IMR-90 (cell line): ENCODE data around the gene HEXD. TPM values are rescaled to one million over a fixed set of nuclear protein-coding genes. Genes with fewer than 3 reads are reported as not detected.

Experiments used
- ATAC-seq: fragments of 200-7000 bp; cut with Tn5 transposase; 2 replicates; pipeline ENCODE4 v1.9.1; 2020; ENCODE audit warnings: low read depth, mild to moderate bottlenecking, moderate library complexity
- BruUV-seq: library from RNA; stranded (reverse); fragments of 400-500 nt; replicated peaks from 2 replicates; lab custom pipeline; 2021; lab: Mats Ljungman, UMichigan
- CTCF ChIA-PET: fragments of 300-600 bp; formaldehyde crosslinking; extraction: SDS; loops from one replicate; lab custom pipeline; 2021; ENCODE audit warnings: antibody characterized with exemption; lab: Yijun Ruan, JAX
- POLR2A ChIA-PET: fragments of 300-600 bp; sonication (Branson Sonifier 250); formaldehyde crosslinking; loops from one replicate; lab custom pipeline; 2022; ENCODE audit warnings: antibody characterized with exemption; ENCODE audit not compliant: unreplicated experiment; lab: Charles Lee
- DNase-seq: peaks from one replicate; pipeline ENCODE4 v3.0.0; 2013
- H2AFZ ChIP-seq: replicated peaks from 2 replicates; pipeline ENCODE3; 2013; ENCODE audit warnings: low read length, mild to moderate bottlenecking; ENCODE audit not compliant: poor library complexity
- H2AK5ac ChIP-seq: 2 replicates; pipeline ENCODE4 v1.6.1; 2013; ENCODE audit warnings: low read depth, low read length, inconsistent platforms
- H2AK9ac ChIP-seq: replicated peaks from 2 replicates; pipeline ENCODE3; 2013; ENCODE audit warnings: mild to moderate bottlenecking, low read depth, low read length, moderate library complexity; ENCODE audit not compliant: poor library complexity
- H2BK120ac ChIP-seq: 2 replicates; pipeline ENCODE4 v1.6.1; 2013; ENCODE audit warnings: low read depth, low read length, inconsistent platforms
- H2BK15ac ChIP-seq: 3 replicates; pipeline ENCODE4 v1.6.1; 2013; ENCODE audit warnings: low read depth, low read length, inconsistent platforms
- H2BK20ac ChIP-seq: 2 replicates; pipeline ENCODE4 v1.6.1; 2013; ENCODE audit warnings: low read depth, mild to moderate bottlenecking, inconsistent platforms, low read length, moderate library complexity
- H2BK5ac ChIP-seq: 2 replicates; pipeline ENCODE4 v1.6.1; 2013; ENCODE audit warnings: mild to moderate bottlenecking, low read depth, low read length, inconsistent platforms; ENCODE audit not compliant: poor library complexity, severe bottlenecking
- H3K14ac ChIP-seq: replicated peaks from 2 replicates; pipeline ENCODE4 v1.6.1; 2013; ENCODE audit warnings: low read depth, low read length, inconsistent platforms
- H3K18ac ChIP-seq: 2 replicates; pipeline ENCODE4 v1.6.1; 2013; ENCODE audit warnings: low read depth, low read length, control low read depth
- H3K23ac ChIP-seq: 2 replicates; pipeline ENCODE4 v1.6.1; 2013; ENCODE audit warnings: low read depth, low read length, inconsistent platforms
- H3K27ac ChIP-seq: 2 replicates; pipeline ENCODE4 v1.5.1; 2013; ENCODE audit warnings: mild to moderate bottlenecking, control low read depth, low read length; ENCODE audit not compliant: insufficient read depth
- H3K27me3 ChIP-seq: 2 replicates; pipeline ENCODE4 v1.6.1; 2013; ENCODE audit warnings: low read length; ENCODE audit not compliant: control insufficient read depth, insufficient read depth
- H3K36me3 ChIP-seq: 2 replicates; pipeline ENCODE4 v1.6.1; 2013; ENCODE audit warnings: low read length, mixed read lengths; ENCODE audit not compliant: control insufficient read depth, insufficient read depth
- H3K4ac ChIP-seq: 2 replicates; pipeline ENCODE4 v1.6.1; 2013; ENCODE audit warnings: low read depth, low read length, inconsistent platforms
- H3K4me1 ChIP-seq: 2 replicates; pipeline ENCODE4 v1.6.1; 2013; ENCODE audit warnings: low read length, mixed read lengths; ENCODE audit not compliant: control insufficient read depth, insufficient read depth
- H3K4me2 ChIP-seq: 2 replicates; pipeline ENCODE4 v1.6.1; 2013; ENCODE audit warnings: low read depth, mild to moderate bottlenecking, control low read depth, low read length, moderate library complexity
- H3K4me3 ChIP-seq: 2 replicates; pipeline ENCODE4 v1.5.1; 2013; ENCODE audit warnings: low read depth, mild to moderate bottlenecking, control low read depth, low read length, moderate library complexity; ENCODE audit not compliant: insufficient read depth
- H3K56ac ChIP-seq: 2 replicates; pipeline ENCODE4 v1.6.1; 2013; ENCODE audit warnings: low read length, inconsistent platforms; ENCODE audit not compliant: insufficient read depth; ENCODE audit errors: extremely low read depth
- H3K79me1 ChIP-seq, 2 experiments: 2 replicates each; pipeline ENCODE4 v1.6.1; 2013; ENCODE audit warnings: low read length in 2 of 2, inconsistent platforms in 1 of 2, low read depth in 1 of 2
- H3K9ac ChIP-seq: 2 replicates; pipeline ENCODE4 v1.6.1; 2013; ENCODE audit warnings: low read depth, low read length, control low read depth
- H3K9me1 ChIP-seq: 2 replicates; pipeline ENCODE4 v1.6.1; 2013; ENCODE audit warnings: low read length, inconsistent platforms; ENCODE audit not compliant: insufficient read depth
- H3K9me3 ChIP-seq: 2 replicates; pipeline ENCODE4 v1.6.1; 2013; ENCODE audit warnings: low read length; ENCODE audit not compliant: control insufficient read depth, insufficient read depth
- H4K20me1 ChIP-seq: 2 replicates; pipeline ENCODE4 v1.6.1; 2013; ENCODE audit warnings: low read length, inconsistent platforms; ENCODE audit not compliant: insufficient read depth
- H4K5ac ChIP-seq: 2 replicates; pipeline ENCODE4 v1.6.1; 2013; ENCODE audit warnings: mild to moderate bottlenecking, low read depth, low read length, control low read depth
- H4K8ac ChIP-seq, 2 experiments: 2 replicates each; pipeline ENCODE4 v1.6.1; 2013; ENCODE audit warnings: low read depth in 2 of 2, low read length in 2 of 2, control low read depth in 1 of 2, inconsistent platforms in 1 of 2
- H4K91ac ChIP-seq: 2 replicates; pipeline ENCODE4 v1.6.1; 2013; ENCODE audit warnings: low read depth, low read length, inconsistent platforms; ENCODE audit not compliant: insufficient read depth
- BHLHE40 ChIP-seq: fragments of 150-350 bp; IDR thresholded peaks from 2 replicates; pipeline ENCODE4 v1.6.1; 2016; ENCODE audit warnings: mild to moderate bottlenecking, low read depth, low read length
- CEBPB ChIP-seq: IDR thresholded peaks from 2 replicates; pipeline ENCODE4 v1.6.1; 2012; ENCODE audit warnings: low read depth, low read length, improper control_type of control experiment
- CHD1 ChIP-seq: IDR thresholded peaks from 2 replicates; pipeline ENCODE4 v1.6.1; 2012; ENCODE audit warnings: low read depth, low read length, improper control_type of control experiment
- FOS ChIP-seq: fragments of 150-350 bp; IDR thresholded peaks from 2 replicates; pipeline ENCODE4 v1.6.1; 2016; ENCODE audit warnings: low read depth, low read length
- MAFK ChIP-seq: IDR thresholded peaks from 2 replicates; pipeline ENCODE4 v1.6.1; 2012; ENCODE audit warnings: low read depth, low read length, improper control_type of control experiment
- MAZ ChIP-seq: IDR thresholded peaks from 2 replicates; pipeline ENCODE4 v1.6.1; 2012; ENCODE audit warnings: low read depth, mild to moderate bottlenecking, low read length, improper control_type of control experiment, moderate library complexity, borderline replicate concordance
- MXI1 ChIP-seq: IDR thresholded peaks from 2 replicates; pipeline ENCODE4 v1.6.1; 2012; ENCODE audit warnings: low read depth, mild to moderate bottlenecking, low read length, moderate library complexity, borderline replicate concordance
- NFE2L2 ChIP-seq: fragments of 150-350 bp; IDR thresholded peaks from 2 replicates; pipeline ENCODE4 v1.6.1; 2016; ENCODE audit warnings: low read depth, mild to moderate bottlenecking, low read length
- POLR2A ChIP-seq: IDR thresholded peaks from 2 replicates; pipeline ENCODE4 v1.6.1; 2012; ENCODE audit warnings: mild to moderate bottlenecking, low read depth, low read length
- RAD21 ChIP-seq: IDR thresholded peaks from 2 replicates; pipeline ENCODE4 v1.6.1; 2012; ENCODE audit warnings: low read length, improper control_type of control experiment
- RCOR1 ChIP-seq: IDR thresholded peaks from 2 replicates; pipeline ENCODE4 v1.6.1; 2012; ENCODE audit warnings: mild to moderate bottlenecking, low read length, improper control_type of control experiment; ENCODE audit not compliant: insufficient replicate concordance
- RFX5 ChIP-seq: IDR thresholded peaks from 2 replicates; pipeline ENCODE4 v1.8.0; 2012; ENCODE audit warnings: low read depth, mild to moderate bottlenecking, low read length, moderate library complexity
- SMC3 ChIP-seq: fragments of 150-350 bp; IDR thresholded peaks from 2 replicates; pipeline ENCODE4 v1.6.1; 2016; ENCODE audit warnings: low read depth, mild to moderate bottlenecking, antibody characterized with exemption, low read length, moderate library complexity
- WGBS, 2 experiments: methylation state at CpG; one replicate each; pipeline versions ENCODE4 v1.1.5 to v1.1.7; 2013; ENCODE audit warnings: missing lambda C conversion rate in 2 of 2; ENCODE audit not compliant: insufficient read length in 1 of 2; ENCODE audit errors: extremely low coverage in 2 of 2; 5-methylcytosine and 5-hydroxymethylcytosine counted together
- dilution Hi-C: fragments of 300-500 bp; cut with HindIII; formaldehyde crosslinking; loops from one replicate; pipeline ENCODE4 v1.14.3; 2018; ENCODE audit warnings: low sequenced_read_pairs; ENCODE audit not compliant: unreplicated experiment
- in situ Hi-C: fragments of 300-500 bp; cut with MboI; formaldehyde crosslinking; loops from 3 replicates; pipeline ENCODE4 v1.14.3; 2019; ENCODE audit warnings: low sequenced_read_pairs, inconsistent platforms, mixed read lengths
- intact Hi-C: fragments of 100-400 bp; cut with micrococcal nuclease; formaldehyde crosslinking; loops from 2 replicates; pipeline ENCODE4 v1.10.0; 2022
- polyA plus RNA-seq, 3 experiments: library from polyadenylated mRNA; depleted of rRNA; stranded (reverse); fragments of >200 nt; gene quantifications; 2 replicates each; pipeline ENCODE4 v1.2.3, GENCODE V29; 2012; ENCODE audit warnings: low replicate concordance in 1 of 3
- total RNA-seq: library from RNA; depleted of rRNA; stranded (reverse); fragments of >200 nt; gene quantifications from 2 replicates; pipeline ENCODE4 v1.2.3, GENCODE V29; 2012
- TF ChIP-seq, protein P1 (sequence below): fragments of 150-350 bp; IDR thresholded peaks from 2 replicates; pipeline ENCODE4 v1.6.1; 2017; ENCODE audit warnings: mild to moderate bottlenecking, antibody characterized with exemption, low read length, low read depth
- TF ChIP-seq, protein P2 (sequence below): conservative IDR thresholded peaks from 2 replicates; pipeline ENCODE4 v1.5.1; 2012; ENCODE audit warnings: mild to moderate bottlenecking, low read depth, low read length, improper control_type of control experiment
- TF ChIP-seq, protein P3 (sequence below): fragments of 150-350 bp; IDR thresholded peaks from 2 replicates; pipeline ENCODE4 v1.6.1; 2016; ENCODE audit warnings: low read depth, mild to moderate bottlenecking, low read length, moderate library complexity, borderline replicate concordance

HEXD gene
- total and polyA plus RNA-seq, 2 of the 4 experiments (the other 2 are of a cell fraction), result 3.8 to 9.5 TPM

DNA sequence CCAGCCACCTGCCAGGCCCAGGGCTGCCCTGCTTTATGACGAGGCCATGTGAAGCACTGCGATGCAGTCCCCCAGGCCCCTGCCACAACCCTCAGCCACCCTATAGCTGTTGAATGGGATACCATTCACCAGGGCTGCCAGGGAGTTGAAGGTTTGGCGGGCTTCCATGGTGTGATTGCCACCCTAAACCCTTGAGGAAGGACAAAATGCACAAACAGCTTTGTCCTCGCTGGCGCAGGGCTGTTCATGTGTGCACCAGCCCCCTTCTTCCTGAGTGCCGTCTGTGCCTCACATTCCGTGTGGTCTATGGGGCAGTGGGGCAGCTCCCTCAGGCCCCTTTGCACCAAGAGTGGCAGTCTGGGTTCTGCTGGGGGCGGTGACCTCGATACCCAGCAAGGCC lies 65.7 kb downstream of the HEXD start:
- BruUV-seq, result no TSS peak
- ChIA-PET POLR2A (no interaction called here), CTCF (interaction anchor here (0.7 kb wide), 1 partner anchor 11 kb away, joined by 4 read pairs; no protein-coding TSS in a partner anchor)
- Histone ChIP-seq H3K14ac (no peak overlapping the region), H4K91ac (no peak overlapping the region), H3K27ac (no peak overlapping the region), H2BK20ac (no peak overlapping the region), H3K4me3 (no peak overlapping the region), H3K27me3 (no peaks in the 10 kb centered on the region), H3K79me1 (no peaks in the 10 kb centered on the region), H4K20me1 (no peaks in the 10 kb centered on the region; the same call in 1 of the 2 replicates), H2AK5ac (no peak overlapping the region), H3K4ac (no peak overlapping the region), H2AFZ (no peak overlapping the region), H3K56ac (no peak overlapping the region), H2BK15ac (no peak overlapping the region), H3K23ac (no peak overlapping the region), H4K8ac (no peak overlapping the region), H3K4me2 (no peak overlapping the region), H2AK9ac (no peak overlapping the region), H3K18ac (no peak overlapping the region), H2BK5ac (no peak overlapping the region), H3K36me3 (peaks cover 69% of the 10 kb centered on the region), H3K9me3 (no peaks in the 10 kb centered on the region), H2BK120ac (no peak overlapping the region), H3K9me1 (no peaks in the 10 kb centered on the region), H4K5ac (no peak overlapping the region), H3K9ac (no peak overlapping the region), H3K4me1 (no peaks in the 10 kb centered on the region)
- DNase-seq, result no peak
- TF ChIP-seq MAZ (no peak), RCOR1 (no peak), NFE2L2 (no peak), SMC3 (no peak), CHD1 (no peak), MXI1 (no peak), FOS (no peak), MAFK (no peak), RAD21 (no peak), CEBPB (no peak), BHLHE40 (no peak), POLR2A (no peak), RFX5 (no peak)
- TF ChIP-seq, protein P1, sequence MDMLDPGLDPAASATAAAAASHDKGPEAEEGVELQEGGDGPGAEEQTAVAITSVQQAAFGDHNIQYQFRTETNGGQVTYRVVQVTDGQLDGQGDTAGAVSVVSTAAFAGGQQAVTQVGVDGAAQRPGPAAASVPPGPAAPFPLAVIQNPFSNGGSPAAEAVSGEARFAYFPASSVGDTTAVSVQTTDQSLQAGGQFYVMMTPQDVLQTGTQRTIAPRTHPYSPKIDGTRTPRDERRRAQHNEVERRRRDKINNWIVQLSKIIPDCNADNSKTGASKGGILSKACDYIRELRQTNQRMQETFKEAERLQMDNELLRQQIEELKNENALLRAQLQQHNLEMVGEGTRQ, result no peak
- TF ChIP-seq, protein P2, sequence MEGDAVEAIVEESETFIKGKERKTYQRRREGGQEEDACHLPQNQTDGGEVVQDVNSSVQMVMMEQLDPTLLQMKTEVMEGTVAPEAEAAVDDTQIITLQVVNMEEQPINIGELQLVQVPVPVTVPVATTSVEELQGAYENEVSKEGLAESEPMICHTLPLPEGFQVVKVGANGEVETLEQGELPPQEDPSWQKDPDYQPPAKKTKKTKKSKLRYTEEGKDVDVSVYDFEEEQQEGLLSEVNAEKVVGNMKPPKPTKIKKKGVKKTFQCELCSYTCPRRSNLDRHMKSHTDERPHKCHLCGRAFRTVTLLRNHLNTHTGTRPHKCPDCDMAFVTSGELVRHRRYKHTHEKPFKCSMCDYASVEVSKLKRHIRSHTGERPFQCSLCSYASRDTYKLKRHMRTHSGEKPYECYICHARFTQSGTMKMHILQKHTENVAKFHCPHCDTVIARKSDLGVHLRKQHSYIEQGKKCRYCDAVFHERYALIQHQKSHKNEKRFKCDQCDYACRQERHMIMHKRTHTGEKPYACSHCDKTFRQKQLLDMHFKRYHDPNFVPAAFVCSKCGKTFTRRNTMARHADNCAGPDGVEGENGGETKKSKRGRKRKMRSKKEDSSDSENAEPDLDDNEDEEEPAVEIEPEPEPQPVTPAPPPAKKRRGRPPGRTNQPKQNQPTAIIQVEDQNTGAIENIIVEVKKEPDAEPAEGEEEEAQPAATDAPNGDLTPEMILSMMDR, result no peak
- TF ChIP-seq, protein P3, sequence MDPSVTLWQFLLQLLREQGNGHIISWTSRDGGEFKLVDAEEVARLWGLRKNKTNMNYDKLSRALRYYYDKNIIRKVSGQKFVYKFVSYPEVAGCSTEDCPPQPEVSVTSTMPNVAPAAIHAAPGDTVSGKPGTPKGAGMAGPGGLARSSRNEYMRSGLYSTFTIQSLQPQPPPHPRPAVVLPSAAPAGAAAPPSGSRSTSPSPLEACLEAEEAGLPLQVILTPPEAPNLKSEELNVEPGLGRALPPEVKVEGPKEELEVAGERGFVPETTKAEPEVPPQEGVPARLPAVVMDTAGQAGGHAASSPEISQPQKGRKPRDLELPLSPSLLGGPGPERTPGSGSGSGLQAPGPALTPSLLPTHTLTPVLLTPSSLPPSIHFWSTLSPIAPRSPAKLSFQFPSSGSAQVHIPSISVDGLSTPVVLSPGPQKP, result no peak
- WGBS, 2 experiments, result 92% methylated on average over 6 of the region's 9 CpGs; no CpG with 5 or more reads in 1 of the 2 experiments
- no peak for ATAC-seq
- dilution Hi-C loops, result no loop called here
- in situ Hi-C loops, result no loop called here
- intact Hi-C loops, result no loop called here
